Right atrium auricular region (tissue), 2 donors: ENCODE results near the gene CTLA4. TPM values are rescaled to one million over a fixed set of nuclear protein-coding genes. Genes with fewer than 3 reads are reported as not detected.

Experiments used
- DNase-seq: peaks from one replicate; pipeline ENCODE4 v3.0.0-alpha.2; 2019; ENCODE audit warnings: low spot score
- H3K27ac ChIP-seq, 2 donors: fragments of 200-600 bp; sonication (generic); 1 replicate in 1 of 2; 2 replicates in 1 of 2; pipeline ENCODE4 v1.5.1; 2016 to 2019
- H3K27me3 ChIP-seq, 2 donors: fragments of 200-600 bp; sonication (generic); one replicate each; pipeline versions ENCODE4 v1.5.1 to v1.6.0; 2017 to 2019
- H3K36me3 ChIP-seq: fragments of 200-600 bp; sonication (generic); one replicate; pipeline ENCODE4 v1.5.1; 2016
- H3K4me1 ChIP-seq, 2 donors: fragments of 200-600 bp; sonication (generic); one replicate each; pipeline versions ENCODE4 v1.5.1 to v1.6.0; 2017 to 2019
- H3K4me3 ChIP-seq, 2 donors: fragments of 200-600 bp; sonication (generic); 1 replicate in 1 of 2; 2 replicates in 1 of 2; pipeline ENCODE4 v1.5.1; 2017 to 2019; ENCODE audit warnings: mild to moderate bottlenecking in 1 of 2, moderate library complexity in 1 of 2
- H3K9me3 ChIP-seq, 2 donors: fragments of 200-600 bp; sonication (generic); one replicate each; pipeline ENCODE4 v1.5.1; 2019
- CTCF ChIP-seq, 2 donors: fragments of 200-600 bp; sonication (generic); IDR thresholded peaks; one replicate each; pipeline ENCODE4 v1.5.1; 2019; ENCODE audit warnings: antibody characterized with exemption in 2 of 2
- total RNA-seq, 2 donors: library from RNA; depleted of rRNA; stranded (reverse); fragments of >200 nt; gene quantifications; one replicate each; pipeline ENCODE4 v1.1.0, GENCODE V29; 2016

Gene CTLA4
- total RNA-seq, 2 donors from 2014 or later: 0.35 TPM; not detected in 1

GRCh38 chr2:203835892-203836800, 31.4 kb upstream of the CTLA4 start:
- DNase-seq: no peak
- Histone ChIP-seq H3K9me3 (no peaks in the 10 kb centered on the region), H3K27ac (no peak overlapping the region), H3K27me3 (no peaks in the 10 kb centered on the region), H3K4me3 (no peak overlapping the region), H3K4me1 (no peaks in the 10 kb centered on the region), H3K36me3 (no peaks in the 10 kb centered on the region)
- no peak for TF ChIP-seq CTCF (IDR thresholded peaks at IDR 0.05)

GRCh38 chr2:203840655-203841205, 26.8 kb upstream of the CTLA4 start:
- Histone ChIP-seq H3K27ac (no peak overlapping the region), H3K4me1 (no peaks in the 10 kb centered on the region), H3K36me3 (no peaks in the 10 kb centered on the region), H3K9me3 (no peaks in the 10 kb centered on the region), H3K4me3 (no peak overlapping the region), H3K27me3 (no peaks in the 10 kb centered on the region)
- no peak for TF ChIP-seq CTCF (IDR thresholded peaks at IDR 0.05)
- no peak for DNase-seq

GRCh38 chr2:203841654-203842053, 25.9 kb upstream of the CTLA4 start:
- H3K27ac ChIP-seq: no peak overlapping the region
- no peaks in the 10 kb centered on the region for H3K27me3 ChIP-seq
- no peaks in the 10 kb centered on the region for H3K36me3 ChIP-seq
- no peak for TF ChIP-seq CTCF (IDR thresholded peaks at IDR 0.05)
- H3K4me1 ChIP-seq: no peaks in the 10 kb centered on the region
- DNase-seq: no peak
- no peaks in the 10 kb centered on the region for H3K9me3 ChIP-seq
- no peak overlapping the region for H3K4me3 ChIP-seq

- Histone ChIP-seq H3K4me3 (no peak overlapping the region), H3K36me3 (no peaks in the 10 kb centered on the region), H3K27me3 (no peaks in the 10 kb centered on the region), H3K4me1 (no peaks in the 10 kb centered on the region), H3K9me3 (no peaks in the 10 kb centered on the region), H3K27ac (no peak overlapping the region)
- TF ChIP-seq CTCF (IDR thresholded peaks at IDR 0.05): no peak
- no peak for DNase-seq
These were observed 25.2 kb upstream of the CTLA4 start for GRCh38 chr2:203842373-203842772.

GRCh38 chr2:203846490-203847105, 21.0 kb upstream of the CTLA4 start:
- H3K9me3 ChIP-seq: no peaks in the 10 kb centered on the region
- H3K4me3 ChIP-seq: no peak overlapping the region
- H3K27me3 ChIP-seq: no peaks in the 10 kb centered on the region
- H3K4me1 ChIP-seq: no peaks in the 10 kb centered on the region
- H3K27ac ChIP-seq: no peak overlapping the region
- no peak for TF ChIP-seq CTCF (IDR thresholded peaks at IDR 0.05)
- no peak for DNase-seq
- no peaks in the 10 kb centered on the region for H3K36me3 ChIP-seq
